ENCODE data around the gene GKN1. TPM values are rescaled to one million over a fixed set of nuclear protein-coding genes. Genes with fewer than 3 reads are reported as not detected.

GKN1 gene
- total RNA-seq, 4 donors from 2014 or later, result not detected

DNA sequence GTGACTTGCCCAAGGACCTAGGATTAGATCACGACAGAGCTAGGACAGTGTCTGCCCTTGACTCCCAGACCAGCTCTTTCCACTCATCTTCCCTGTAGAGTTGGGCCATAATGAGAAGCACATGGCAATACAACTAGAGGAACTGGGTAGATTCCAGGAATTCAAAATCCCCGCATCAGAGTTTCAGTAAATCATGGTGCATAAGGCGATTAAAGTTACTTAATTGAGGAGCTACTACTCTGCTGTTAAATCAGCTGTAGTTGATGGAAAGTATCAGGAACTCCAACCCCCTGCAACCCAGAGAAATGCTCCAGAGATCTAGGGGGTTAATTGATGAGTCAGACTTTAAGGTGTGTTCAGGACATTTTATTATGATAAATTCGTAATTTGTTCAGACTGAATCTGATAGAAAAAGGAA, 44.3 kb downstream of the GKN1 start:
- intact Hi-C loops (cut with DNase I; ENCODE audit: low total_unique reads), result no loop called here
- peaks cover 27 to 30% of the 10 kb centered on the region in 2 donors for H3K4me1 ChIP-seq
- no peak for ATAC-seq

DNA sequence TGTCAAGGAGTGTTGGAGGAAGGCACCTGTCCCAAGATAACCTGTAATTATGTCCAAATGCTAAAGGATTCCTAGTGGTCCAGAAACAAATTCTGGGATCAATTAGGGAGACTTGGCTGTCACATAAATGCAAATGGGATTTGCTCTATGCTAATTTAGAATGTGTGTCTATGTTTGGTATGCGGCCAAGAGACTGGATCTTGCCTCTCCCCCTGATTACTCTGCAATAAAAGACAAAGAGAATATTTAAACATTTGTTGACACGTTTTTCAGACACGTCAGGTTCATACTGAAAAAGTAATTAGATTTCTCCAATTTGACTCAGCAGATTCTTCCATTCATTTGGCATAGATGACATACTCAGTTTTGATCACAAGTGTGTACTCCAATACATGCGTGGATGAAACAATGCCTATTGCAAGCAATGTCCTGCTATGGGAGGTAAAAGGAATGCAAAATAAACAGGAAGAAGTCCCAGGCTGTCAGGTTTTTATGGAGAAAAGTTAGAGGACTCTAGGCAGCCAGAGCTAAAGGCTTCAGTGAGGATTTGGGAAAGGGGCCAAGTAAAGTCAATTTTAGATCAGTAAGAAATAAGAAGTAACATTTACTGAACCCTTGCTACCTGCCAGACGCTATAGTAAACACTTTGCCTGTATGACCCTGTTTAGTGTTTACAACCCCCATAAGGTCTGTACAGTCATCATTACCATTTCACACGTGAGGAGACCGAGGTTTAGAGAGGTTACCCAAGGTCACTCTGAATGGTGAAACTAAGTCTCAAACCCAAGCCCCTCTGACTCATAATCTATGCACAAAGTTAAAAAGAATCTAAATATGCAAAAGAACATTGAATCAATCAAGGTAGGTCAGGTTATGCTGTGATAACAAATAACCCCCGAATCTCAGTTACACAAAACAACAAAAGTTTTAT, 46.3 kb downstream of the GKN1 start:
- no peak for ATAC-seq
- Histone ChIP-seq H3K4me1 (peaks cover 17 to 18% of the 10 kb centered on the region in 2 donors), H3K9me3 (no peaks in the 10 kb centered on the region), H3K27me3 (peaks cover 0 to 10% (median 6%) of the 10 kb centered on the region in 3 donors), H3K36me3 (no peaks in the 10 kb centered on the region), H3K4me3 (no peak overlapping the region), H3K27ac (no peak overlapping the region)
- in situ Hi-C loops (cut with MboI; ENCODE audit: low sequenced_read_pairs in 4 of 4), result no loop called here
- intact Hi-C loops (cut with DNase I; ENCODE audit: low total_unique reads), result no loop called here
- TF ChIP-seq POLR2A (IDR thresholded peaks at IDR 0.05), result no peak
- TF ChIP-seq, protein P1, sequence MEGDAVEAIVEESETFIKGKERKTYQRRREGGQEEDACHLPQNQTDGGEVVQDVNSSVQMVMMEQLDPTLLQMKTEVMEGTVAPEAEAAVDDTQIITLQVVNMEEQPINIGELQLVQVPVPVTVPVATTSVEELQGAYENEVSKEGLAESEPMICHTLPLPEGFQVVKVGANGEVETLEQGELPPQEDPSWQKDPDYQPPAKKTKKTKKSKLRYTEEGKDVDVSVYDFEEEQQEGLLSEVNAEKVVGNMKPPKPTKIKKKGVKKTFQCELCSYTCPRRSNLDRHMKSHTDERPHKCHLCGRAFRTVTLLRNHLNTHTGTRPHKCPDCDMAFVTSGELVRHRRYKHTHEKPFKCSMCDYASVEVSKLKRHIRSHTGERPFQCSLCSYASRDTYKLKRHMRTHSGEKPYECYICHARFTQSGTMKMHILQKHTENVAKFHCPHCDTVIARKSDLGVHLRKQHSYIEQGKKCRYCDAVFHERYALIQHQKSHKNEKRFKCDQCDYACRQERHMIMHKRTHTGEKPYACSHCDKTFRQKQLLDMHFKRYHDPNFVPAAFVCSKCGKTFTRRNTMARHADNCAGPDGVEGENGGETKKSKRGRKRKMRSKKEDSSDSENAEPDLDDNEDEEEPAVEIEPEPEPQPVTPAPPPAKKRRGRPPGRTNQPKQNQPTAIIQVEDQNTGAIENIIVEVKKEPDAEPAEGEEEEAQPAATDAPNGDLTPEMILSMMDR (IDR thresholded peaks at IDR 0.05 in 4 of 5, conservative IDR thresholded peaks at IDR 0.05 in 1 of 5), result no peak
- no peak for DNase-seq

More for the DNA sequence above, 44.3 kb downstream of the GKN1 start:
- H3K4me3 ChIP-seq, result no peak overlapping the region
- H3K9me3 ChIP-seq, result no peaks in the 10 kb centered on the region
- DNase-seq, result no peak
- in situ Hi-C loops (cut with MboI; ENCODE audit: low sequenced_read_pairs in 4 of 4), result loop anchor here in 3 of 4 donors (5.0 to 10.0 kb wide), 3 partner anchors 286 to 296 kb away; no protein-coding TSS in a partner anchor
- no peak overlapping the region for H3K27ac ChIP-seq
- H3K36me3 ChIP-seq, result no peaks in the 10 kb centered on the region
- TF ChIP-seq POLR2A (IDR thresholded peaks at IDR 0.05), result no peak
- TF ChIP-seq, protein P1 (IDR thresholded peaks at IDR 0.05 in 4 of 5, conservative IDR thresholded peaks at IDR 0.05 in 1 of 5), result no peak
- peaks cover 6 to 25% (median 22%) of the 10 kb centered on the region in 3 donors for H3K27me3 ChIP-seq

DNA sequence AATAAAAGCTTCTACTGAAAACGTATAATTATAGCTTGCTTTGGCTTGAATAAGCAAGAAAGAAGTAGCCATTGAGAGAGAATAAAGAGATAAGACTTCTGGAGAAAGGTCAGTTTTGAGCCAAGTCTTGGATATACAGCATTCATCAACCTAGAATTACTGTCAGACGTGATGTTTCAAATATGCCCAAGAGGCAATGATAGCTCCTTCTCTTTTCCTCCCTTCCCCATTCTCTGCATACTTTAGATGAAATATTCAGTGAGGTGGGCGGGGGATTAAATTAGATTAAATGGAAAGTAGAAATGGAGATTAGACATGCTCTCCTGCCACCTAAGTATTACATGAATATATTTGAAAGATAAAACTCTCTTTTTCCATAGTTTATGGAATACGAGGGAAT, 47.3 kb downstream of the GKN1 start:
- peaks cover 0 to under 1% (median 0%) of the 10 kb centered on the region in 3 donors for H3K27me3 ChIP-seq
- no peak for ATAC-seq
- no peaks in the 10 kb centered on the region for H3K36me3 ChIP-seq
- H3K9me3 ChIP-seq, result no peaks in the 10 kb centered on the region
- H3K27ac ChIP-seq, result no peak overlapping the region
- intact Hi-C loops (cut with DNase I; ENCODE audit: low total_unique reads) (no loop called here), in situ Hi-C loops (cut with MboI; ENCODE audit: low sequenced_read_pairs in 4 of 4) (no loop called here)
- DNase-seq, result no peak
- TF ChIP-seq, protein P1 (IDR thresholded peaks at IDR 0.05 in 4 of 5, conservative IDR thresholded peaks at IDR 0.05 in 1 of 5), result no peak
- TF ChIP-seq POLR2A (IDR thresholded peaks at IDR 0.05), result no peak
- peaks cover 13 to 17% of the 10 kb centered on the region in 2 donors for H3K4me1 ChIP-seq
- no peak overlapping the region for H3K4me3 ChIP-seq

DNA sequence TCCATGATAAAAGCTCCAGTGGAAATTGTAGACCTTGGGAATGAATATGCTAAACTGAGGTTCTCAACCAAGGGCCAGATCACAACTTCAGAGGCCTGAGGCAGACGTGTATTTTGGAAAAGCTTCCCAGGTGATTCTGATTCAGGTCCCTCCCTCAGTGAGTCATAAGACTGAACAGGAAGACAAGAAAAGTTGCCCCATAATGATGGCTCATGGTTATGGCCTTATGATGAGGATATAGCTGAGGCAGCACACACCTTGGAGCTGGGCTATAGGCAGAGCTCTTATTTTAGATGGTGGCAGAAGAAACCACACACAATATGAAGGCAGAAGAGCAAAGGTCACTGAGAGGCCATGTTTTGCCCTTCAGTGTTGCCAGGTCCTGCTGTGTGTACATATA, 48.1 kb downstream of the GKN1 start:
- TF ChIP-seq, protein P1 (IDR thresholded peaks at IDR 0.05 in 4 of 5, conservative IDR thresholded peaks at IDR 0.05 in 1 of 5), result no peak
- no peak for TF ChIP-seq POLR2A (IDR thresholded peaks at IDR 0.05)
- no peak for ATAC-seq
- H3K27ac ChIP-seq, result no peak overlapping the region

More for the DNA sequence above, 48.1 kb downstream of the GKN1 start:
- in situ Hi-C loops (cut with MboI; ENCODE audit: low sequenced_read_pairs in 4 of 4) (no loop called here), intact Hi-C loops (cut with DNase I; ENCODE audit: low total_unique reads) (no loop called here)
- Histone ChIP-seq H3K27me3 (no peaks in the 10 kb centered on the region), H3K4me3 (no peak overlapping the region), H3K36me3 (no peaks in the 10 kb centered on the region), H3K9me3 (no peaks in the 10 kb centered on the region), H3K4me1 (peaks cover 8 to 9% of the 10 kb centered on the region in 2 donors)
- DNase-seq, result no peak
